Stimulated activated CD4-positive, alpha-beta T cell treated with anti-CD3 and anti-CD28 coated beads, Interleukin-12 subunit alpha, Interleukin-12 subunit beta, amount 100 ng/mL, for 4 hours (primary cell): Measurements from ENCODE around the gene RTN4.
"Not testable (repeated sequence)": the region's sequence is repeated elsewhere in the genome, so short reads cannot be mapped to it uniquely, and the experiment has no call there.

Experiments used
- DNase-seq: peaks from one replicate; pipeline ENCODE4 v3.0.0-alpha.2; 2020

The RTN4 gene

DNA sequence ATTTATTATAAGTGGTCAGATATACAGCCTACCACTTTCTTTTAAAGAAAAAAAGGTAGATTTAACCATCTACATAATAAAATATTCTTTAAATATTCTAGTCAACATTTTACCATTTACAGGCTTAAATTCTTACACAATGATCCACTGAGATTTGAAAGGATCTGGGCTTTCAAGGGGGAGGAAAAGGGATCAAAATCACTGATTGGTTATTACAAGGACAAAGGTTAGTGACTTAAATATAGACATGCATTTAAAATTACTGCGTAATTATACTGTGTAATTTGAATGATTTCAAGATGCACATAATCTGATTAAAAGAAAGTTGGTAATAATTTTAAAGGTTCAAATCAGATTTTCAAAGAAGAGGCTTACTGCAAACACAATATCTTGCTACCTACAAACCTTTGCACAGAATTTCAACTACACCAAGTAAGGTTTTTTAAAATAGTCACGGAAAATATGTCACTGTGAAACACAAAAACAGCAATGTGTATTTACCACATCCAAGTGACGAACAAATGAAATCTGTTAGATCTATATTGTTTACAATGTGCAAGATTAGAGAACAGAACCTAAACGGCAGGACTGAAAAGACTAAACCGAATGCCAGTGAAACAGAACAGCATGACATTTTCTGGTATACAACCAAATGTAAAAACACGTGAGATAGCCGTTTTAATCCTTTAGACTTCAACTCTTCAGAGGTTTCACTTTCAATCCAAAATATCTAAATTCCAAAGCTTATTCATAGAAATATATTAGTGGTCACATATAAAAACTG is 40.8 kb downstream of the RTN4 start:
- DNase-seq: no peak

DNA sequence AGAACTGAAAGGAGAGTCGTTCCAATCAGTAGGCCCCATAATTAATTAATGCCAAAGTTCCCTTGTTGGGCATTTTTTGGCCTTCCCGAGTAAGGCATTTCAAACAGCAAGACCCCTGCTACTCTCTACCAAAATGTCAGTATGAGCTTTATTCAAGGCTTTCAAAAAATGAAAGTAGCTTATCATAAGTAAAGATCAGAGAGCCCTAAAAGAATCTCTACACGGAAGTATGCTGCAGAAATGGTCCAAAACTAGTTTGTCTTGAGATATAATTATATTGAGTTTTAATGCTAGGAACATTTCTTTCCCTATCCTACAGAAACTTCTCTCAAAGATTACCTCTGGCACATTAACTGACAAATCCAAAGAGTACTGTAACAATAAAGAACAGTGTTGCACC is 43.9 kb downstream of the RTN4 start:
- DNase-seq: no peak

DNA sequence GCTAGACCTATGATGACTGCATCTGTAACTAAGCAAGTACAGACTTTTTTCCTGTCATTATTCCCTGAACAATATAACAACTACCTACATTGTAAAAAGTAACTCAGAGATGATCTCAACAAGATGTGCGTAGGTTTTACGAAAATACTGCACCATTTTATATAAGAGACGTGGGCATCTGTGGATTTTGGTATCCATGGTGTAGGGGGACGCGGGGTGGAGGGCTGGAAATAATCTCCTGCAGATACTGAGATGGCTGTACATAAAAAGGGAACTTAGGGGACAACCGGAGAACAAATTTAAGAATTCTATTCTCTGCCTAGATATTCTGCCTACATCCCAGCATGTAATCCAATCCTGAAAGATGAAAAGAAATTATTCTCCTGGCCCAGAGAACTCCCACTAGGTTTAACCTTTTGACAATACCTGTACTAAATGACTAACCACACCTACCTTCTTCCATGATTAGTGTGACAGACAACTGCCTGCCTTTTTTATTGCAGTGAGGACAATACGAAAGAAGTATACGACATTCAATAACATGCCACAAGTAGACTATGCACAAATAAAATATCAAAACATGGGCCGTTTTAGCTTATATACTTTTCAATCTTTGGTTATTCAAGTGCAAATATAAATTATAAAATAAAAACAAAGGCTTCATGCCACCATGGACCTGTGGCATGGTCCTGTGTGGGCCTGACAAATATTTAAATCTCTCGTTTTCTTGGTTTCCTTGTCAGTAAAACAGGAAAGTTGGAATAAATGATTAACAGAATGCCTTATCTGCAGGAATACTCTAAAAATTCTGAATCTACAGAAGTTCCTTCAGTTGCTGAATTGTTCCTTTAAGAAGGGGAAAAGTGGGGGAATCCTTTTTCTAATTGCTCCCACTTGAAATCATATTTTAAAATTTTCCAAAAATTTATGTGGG is 46.3 kb downstream of the RTN4 start:
- no peak for DNase-seq

GRCh38 chr2:55001716-55002115 is 48.5 kb downstream of the RTN4 start:
- DNase-seq: no peak

GRCh38 chr2:55000341-55000740 is 49.9 kb downstream of the RTN4 start:
- DNase-seq: no peak

DNA sequence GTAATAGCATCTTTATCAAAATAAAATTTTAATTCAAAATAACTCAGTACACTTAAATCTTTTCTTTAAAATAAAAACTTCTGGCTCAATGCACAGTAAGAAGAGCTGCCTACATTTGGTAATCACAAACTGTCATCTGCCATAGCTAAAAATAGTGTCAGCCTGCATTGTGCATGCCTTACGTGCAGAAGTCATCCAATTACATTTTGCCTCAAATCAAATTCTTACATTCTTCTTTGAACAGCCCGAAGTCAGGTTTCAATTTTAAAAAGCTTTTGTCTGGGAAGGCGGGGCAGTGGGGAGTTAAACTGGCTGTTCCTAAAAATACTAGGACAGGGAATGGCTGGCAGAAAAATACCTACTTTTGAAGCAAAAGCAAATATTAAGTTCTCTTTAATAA is 51.1 kb downstream of the RTN4 start:
- no peak for DNase-seq

DNA sequence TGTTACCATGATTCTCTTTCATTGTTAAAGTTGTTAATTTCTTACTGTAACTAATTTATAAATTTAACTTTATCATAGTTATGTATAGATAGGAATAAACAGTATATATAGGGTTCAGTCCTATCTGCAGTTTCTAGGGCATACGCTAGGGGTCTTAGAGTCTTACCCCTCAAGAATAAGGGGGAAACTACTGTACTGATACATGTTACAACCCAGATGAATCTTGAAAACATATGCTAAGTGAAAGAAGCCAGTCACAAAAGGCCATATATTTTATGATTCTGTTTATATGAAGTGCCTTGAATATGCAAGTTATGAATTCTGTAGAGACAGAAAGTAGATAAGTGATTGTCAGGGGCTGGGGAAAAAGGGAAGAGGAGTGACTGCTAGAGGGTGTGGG is 52.4 kb downstream of the RTN4 start:
- DNase-seq: no peak

GRCh38 chr2:54995553-54995952 is 54.7 kb downstream of the RTN4 start:
- DNase-seq: no peak

GRCh38 chr2:54990694-54991093 is 59.6 kb downstream of the RTN4 start:
- DNase-seq: not testable (repeated sequence)

GRCh38 chr2:54988612-54989011 is 61.6 kb downstream of the RTN4 start:
- DNase-seq: no peak

DNA sequence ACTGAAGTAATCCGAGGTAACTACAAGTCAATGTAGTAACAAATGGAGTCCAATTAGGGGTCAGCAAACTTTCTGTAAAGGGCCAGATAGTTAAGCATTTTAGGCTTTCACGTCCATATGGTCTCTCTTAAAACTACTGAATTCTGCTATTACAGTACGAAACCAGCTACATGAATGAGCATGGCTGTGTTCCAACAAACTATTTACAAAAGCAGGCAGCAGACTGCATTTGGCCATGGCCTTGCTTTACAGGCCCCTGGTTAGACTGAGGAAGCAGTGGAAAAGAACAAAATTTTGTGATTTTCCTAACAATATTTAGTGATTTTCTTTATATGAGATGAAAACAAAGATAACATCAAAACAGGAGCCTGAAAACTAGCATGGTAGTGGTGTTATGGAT is 64.0 kb downstream of the RTN4 start:
- no peak for DNase-seq

GRCh38 chr2:54984476-54984875 is 65.8 kb downstream of the RTN4 start:
- DNase-seq: no peak

- DNase-seq: no peak
Measured at GRCh38 chr2:54983345-54984220, 66.7 kb downstream of the RTN4 start.

GRCh38 chr2:54981385-54981784 is 68.9 kb downstream of the RTN4 start:
- DNase-seq: no peak

GRCh38 chr2:54979321-54980044 is 70.8 kb downstream of the RTN4 start:
- DNase-seq: no peak

GRCh38 chr2:54977149-54977548 is 73.1 kb downstream of the RTN4 start:
- DNase-seq: no peak

DNA sequence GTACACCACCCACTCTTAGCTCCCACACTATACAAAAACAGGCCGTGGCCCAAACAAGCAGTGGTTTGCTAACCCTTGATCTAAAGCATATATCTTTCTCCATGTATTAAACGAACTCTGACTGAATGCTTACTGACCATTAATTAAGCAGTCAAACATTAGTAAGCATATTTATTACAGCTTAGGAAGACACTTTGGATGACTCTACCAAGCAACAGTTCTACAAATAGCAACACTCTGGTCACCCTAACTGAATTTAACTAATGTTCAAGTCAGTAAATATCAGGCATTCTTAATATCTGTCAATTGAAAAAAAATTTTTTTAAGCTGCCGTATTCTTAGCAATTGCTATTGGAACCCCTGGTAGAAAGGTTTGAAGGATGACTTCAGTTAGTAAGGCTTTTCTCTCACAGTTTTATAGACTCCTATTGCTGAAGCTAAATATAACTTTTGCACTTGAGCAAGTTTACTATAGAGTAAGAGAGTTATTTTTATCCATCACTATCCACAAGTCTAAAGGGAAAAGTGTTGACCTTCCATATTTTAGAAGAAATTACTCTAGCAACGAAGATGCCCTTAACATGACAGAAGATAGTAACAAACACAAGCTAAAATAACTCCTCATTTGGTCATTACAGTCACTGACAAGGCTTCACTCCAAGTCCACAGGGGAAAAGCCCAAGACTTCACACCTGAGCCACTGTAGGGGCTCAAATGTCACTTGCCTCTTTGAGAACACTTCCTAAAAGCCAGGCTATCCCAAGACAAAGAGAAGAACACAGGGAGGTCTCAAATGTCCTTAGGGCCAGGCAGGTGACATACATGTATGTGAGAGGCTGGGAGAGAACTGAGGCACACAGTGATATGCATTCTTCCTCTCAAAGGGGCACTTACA is 74.4 kb downstream of the RTN4 start:
- no peak for DNase-seq

GRCh38 chr2:54975175-54975574 is 75.1 kb downstream of the RTN4 start:
- DNase-seq: no peak

DNA sequence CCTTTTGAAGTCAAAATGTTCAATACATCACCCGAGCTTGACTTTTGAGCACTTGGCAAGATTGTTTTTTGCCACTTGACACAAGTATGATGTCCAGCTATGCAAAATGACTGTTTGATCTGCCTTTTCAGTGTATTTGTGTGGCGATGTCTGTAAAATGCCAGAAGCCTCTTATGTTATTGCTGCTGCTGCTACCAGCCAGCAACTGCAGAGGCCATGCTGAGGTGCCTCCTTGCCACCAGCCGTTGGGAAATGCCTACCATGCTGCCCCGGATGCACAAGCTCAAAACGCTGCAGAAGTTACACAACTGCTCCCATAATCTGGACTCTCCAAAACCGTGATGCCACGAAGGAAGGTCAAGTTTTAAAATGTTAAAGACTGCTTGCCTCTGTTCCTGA is 80.3 kb downstream of the RTN4 start:
- DNase-seq: no peak

DNA sequence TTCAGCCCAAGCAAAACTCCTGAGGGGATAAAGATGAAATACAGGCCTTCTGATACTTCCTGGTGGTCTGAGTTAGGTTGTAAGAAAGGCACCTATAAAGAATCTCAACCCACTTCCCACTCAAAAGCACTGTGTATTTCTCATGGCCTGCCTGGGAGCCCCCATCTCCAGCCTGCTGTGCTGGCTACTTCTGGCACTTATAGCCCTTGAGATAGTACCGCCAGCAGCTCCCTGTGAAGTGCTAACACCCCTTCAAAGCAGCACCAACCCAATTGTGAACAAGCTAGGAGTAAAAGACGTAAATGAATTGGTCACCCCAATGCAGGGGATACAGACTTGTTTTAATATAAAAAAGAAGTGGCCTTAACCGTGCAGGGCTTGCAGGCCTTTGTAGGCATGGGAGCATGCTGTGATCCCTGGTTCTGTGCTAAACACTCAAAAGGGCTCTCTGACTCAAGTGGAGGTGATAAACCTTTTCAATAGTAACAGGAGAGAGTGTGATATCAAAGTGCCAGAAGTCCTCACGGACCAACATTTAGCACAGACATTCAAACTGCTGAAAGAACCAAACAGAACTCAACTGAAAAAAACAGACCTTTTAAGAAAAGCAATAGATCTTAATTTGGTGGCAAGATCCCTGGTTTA is 80.8 kb downstream of the RTN4 start:
- DNase-seq: no peak
